Activated T-helper 17 cell treated with anti-CD3 and anti-CD28 coated beads, Interleukin-2, amount 50 U/mL, for 72 hours (primary cell): ENCODE results near the gene PRCP. TPM values are rescaled to one million over a fixed set of nuclear protein-coding genes. Genes with fewer than 3 reads are reported as not detected.

Source experiments
- ATAC-seq: fragments of 150-1000 bp; cut with Tn5 transposase; replicated peaks from 2 replicates; pipeline ENCODE4 v1.10.0; 2021; ENCODE audit warnings: mild to moderate bottlenecking, moderate library complexity
- H3K27ac Mint-ChIP-seq: one replicate; pipeline ENCODE4 v1.8.0; 2022; ENCODE audit warnings: mixed read lengths
- H3K27me3 Mint-ChIP-seq: one replicate; pipeline ENCODE4 v1.8.0; 2022; ENCODE audit warnings: mixed read lengths
- H3K36me3 Mint-ChIP-seq: one replicate; pipeline ENCODE4 v1.8.0; 2022; ENCODE audit warnings: low read depth, mild to moderate bottlenecking, mixed read lengths
- H3K4me1 Mint-ChIP-seq: one replicate; pipeline ENCODE4 v1.8.0; 2022; ENCODE audit warnings: mixed read lengths
- H3K4me3 Mint-ChIP-seq: one replicate; pipeline ENCODE4 v1.8.0; 2022; ENCODE audit warnings: mild to moderate bottlenecking, mixed read lengths
- H3K9me3 Mint-ChIP-seq: one replicate; pipeline ENCODE4 v1.8.0; 2022; ENCODE audit warnings: mixed read lengths
- total RNA-seq, 2 donors: library from RNA; stranded (reverse); gene quantifications; one replicate each; pipeline ENCODE4 v1.2.3, GENCODE V29; 2022

Gene PRCP
- total RNA-seq, 2 donors from 2014 or later, result 20.9 to 26.9 TPM

DNA sequence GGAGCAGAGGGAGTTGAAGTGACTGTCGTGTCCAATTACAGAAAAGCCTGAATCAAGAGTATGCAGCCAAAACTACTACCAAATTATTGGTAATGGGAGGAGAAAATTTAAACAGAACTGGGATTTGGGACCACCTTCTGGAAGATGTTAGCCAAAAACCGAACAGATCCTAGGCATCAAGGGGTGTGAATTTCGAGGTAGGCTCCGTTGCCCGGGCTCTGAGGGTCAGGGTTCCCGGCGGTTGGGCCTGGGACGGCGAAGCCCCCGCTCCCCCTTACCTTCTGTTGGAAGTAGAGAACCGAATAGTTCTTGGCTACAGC is 313 bp downstream of the PRCP start:
- H3K4me3 Mint-ChIP-seq, result peak overlapping the region; percentile 92
- H3K27ac Mint-ChIP-seq, result peak overlapping the region; percentile 92
- H3K27me3 Mint-ChIP-seq, result no peaks in the 10 kb centered on the region
- no peak for ATAC-seq
- H3K9me3 Mint-ChIP-seq, result no peaks in the 10 kb centered on the region
- peaks cover 31% of the 10 kb centered on the region for H3K4me1 Mint-ChIP-seq
- peaks cover 11% of the 10 kb centered on the region for H3K36me3 Mint-ChIP-seq

DNA sequence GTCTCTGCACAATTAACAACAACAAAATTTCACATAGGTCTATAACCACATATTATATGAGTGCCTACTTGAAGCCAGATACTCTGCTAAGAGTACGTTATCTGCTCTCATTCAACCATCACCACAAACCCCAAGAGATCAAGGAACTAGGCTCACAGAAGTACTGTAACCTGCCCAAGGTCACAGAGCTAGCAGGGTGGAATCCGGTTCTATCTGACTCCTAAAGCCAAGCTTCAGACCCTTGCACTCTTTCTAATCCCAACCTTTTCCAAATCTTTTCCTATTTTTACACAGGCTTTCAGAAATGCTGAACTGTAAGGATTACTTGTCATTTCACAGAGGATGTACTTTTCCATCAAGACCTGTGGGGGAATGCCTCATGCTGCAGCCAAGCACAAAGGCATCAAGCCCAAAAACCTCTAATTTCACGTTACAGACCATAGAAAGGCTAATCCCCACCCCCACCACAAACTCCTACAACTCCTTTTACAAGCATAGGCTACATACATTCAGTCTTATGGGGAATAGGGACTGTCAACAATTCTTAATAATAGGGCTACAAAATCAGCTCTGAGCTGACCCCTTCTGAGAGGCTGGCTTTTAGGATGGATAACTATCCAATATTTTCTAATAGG is 927 bp downstream of the PRCP start:
- H3K4me1 Mint-ChIP-seq, result peaks cover 31% of the 10 kb centered on the region
- peak overlapping the region; percentile 92 for H3K27ac Mint-ChIP-seq
- H3K27me3 Mint-ChIP-seq, result no peaks in the 10 kb centered on the region
- H3K36me3 Mint-ChIP-seq, result peaks cover 11% of the 10 kb centered on the region
- no peak for ATAC-seq
- peak overlapping the region; percentile 92 for H3K4me3 Mint-ChIP-seq
- H3K9me3 Mint-ChIP-seq, result no peaks in the 10 kb centered on the region

DNA sequence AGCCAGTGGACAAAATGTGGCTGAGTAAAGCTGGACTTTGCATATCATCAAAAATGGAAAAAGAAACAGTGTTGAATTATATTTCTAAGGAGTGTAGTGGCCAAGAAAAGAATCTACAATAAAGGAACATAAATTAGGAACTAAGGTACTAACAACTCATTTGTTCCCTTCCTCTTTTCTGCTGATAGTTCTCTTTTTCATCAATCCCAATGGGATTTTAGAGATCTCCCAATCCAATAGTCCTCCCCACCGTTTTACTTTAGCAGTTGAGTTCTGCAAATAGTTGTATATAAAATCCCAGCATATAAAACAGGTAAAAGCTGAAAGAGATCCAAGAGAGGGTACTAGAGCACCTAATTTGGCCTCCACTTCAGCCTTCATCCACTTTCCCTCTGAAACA is 2.0 kb downstream of the PRCP start:
- Mint-ChIP-seq H3K4me3 (peak overlapping the region; percentile 92), H3K4me1 (peaks cover 27% of the 10 kb centered on the region), H3K9me3 (no peaks in the 10 kb centered on the region), H3K27me3 (no peaks in the 10 kb centered on the region), H3K36me3 (peaks cover 11% of the 10 kb centered on the region), H3K27ac (no peak overlapping the region)
- ATAC-seq, result no peak

DNA sequence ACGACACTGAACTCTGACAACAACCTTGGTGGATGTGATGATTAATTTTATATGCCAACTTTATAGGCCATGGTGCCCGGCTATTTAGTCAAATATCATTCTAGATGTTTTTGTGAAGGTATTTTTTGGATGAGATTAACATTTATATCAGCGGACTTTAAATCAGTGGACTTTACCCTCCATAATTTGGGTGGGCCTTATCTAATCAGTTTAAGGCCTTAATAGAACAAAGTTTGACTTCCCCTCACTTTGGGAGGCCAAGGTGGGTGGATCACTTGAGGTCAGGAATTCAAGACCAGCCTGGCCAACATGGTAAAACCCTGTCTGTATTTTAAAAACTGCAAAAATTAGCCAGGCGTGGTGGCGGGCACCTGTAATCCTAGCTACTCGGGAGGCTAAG is 4.0 kb downstream of the PRCP start:
- ATAC-seq, result no peak
- H3K9me3 Mint-ChIP-seq, result no peaks in the 10 kb centered on the region
- no peaks in the 10 kb centered on the region for H3K27me3 Mint-ChIP-seq
- peaks cover 7% of the 10 kb centered on the region for H3K36me3 Mint-ChIP-seq
- no peak overlapping the region for H3K27ac Mint-ChIP-seq
- no peak overlapping the region for H3K4me3 Mint-ChIP-seq
- peaks cover 12% of the 10 kb centered on the region for H3K4me1 Mint-ChIP-seq

DNA sequence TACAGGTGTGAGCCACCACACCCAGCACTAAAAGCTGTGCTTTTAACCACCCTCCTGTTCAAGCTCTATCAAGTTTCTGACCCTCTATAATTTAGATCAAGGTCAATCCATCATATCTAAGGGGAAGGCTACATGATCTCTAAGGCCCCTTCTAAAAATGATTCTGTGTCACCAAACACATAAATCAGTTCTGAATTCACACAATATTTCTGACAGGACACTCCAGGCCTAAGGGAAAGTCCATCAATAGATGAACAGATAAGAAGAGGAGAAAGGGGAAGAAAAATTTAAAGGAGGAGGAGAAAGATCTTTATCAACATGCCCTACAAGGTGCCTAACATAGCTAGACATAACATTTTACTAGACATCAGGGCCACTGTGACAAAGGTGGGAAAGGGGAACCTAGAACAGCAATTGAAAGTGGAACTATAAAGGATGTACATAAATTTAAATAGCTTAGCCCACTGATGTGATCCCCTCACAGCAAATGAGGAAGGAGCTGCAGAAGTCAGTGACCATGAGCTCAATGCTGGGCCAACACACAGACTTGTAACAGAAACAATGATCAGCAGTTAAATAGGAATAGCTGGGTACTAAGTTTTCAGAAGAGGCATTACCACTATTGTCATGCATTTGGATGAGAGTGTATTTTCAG is 4.7 kb downstream of the PRCP start:
- Mint-ChIP-seq H3K27me3 (no peaks in the 10 kb centered on the region), H3K27ac (no peak overlapping the region)

DNA sequence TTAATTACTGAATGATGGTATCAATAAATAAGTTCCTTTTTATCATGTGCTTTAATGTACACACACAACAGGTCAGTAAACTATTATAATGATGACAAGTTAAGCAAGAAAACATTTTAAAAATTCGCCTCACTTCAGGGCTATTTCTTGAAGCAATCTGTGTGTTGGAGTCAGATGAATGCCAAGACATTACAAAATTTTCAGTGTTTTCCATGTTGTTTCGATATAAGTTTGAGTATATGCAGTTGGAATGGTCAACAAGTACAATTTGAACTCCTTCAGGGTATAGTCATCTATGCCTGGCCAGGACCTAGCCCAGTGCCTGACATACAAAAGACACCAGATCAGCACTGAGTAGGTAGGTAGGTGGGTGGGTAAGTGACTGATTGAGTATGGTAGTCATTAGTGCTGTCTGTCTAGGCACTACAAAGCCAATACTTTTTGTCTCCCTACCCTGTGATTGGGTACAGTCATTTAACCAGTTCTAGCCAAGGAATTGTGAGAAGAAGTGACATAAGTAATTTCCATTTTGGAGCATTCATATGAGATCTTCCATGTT is 7.5 kb downstream of the PRCP start:
- H3K27me3 Mint-ChIP-seq, result no peaks in the 10 kb centered on the region
- H3K4me1 Mint-ChIP-seq, result peaks cover 4% of the 10 kb centered on the region
- H3K27ac Mint-ChIP-seq, result no peak overlapping the region
- H3K4me3 Mint-ChIP-seq, result no peak overlapping the region
- no peaks in the 10 kb centered on the region for H3K9me3 Mint-ChIP-seq
- no peak for ATAC-seq
- no peaks in the 10 kb centered on the region for H3K36me3 Mint-ChIP-seq

More for the DNA sequence above, 4.7 kb downstream of the PRCP start:
- Mint-ChIP-seq H3K36me3 (peaks cover 2% of the 10 kb centered on the region), H3K4me3 (no peak overlapping the region), H3K4me1 (peaks cover 12% of the 10 kb centered on the region), H3K9me3 (no peaks in the 10 kb centered on the region)
- no peak for ATAC-seq

DNA sequence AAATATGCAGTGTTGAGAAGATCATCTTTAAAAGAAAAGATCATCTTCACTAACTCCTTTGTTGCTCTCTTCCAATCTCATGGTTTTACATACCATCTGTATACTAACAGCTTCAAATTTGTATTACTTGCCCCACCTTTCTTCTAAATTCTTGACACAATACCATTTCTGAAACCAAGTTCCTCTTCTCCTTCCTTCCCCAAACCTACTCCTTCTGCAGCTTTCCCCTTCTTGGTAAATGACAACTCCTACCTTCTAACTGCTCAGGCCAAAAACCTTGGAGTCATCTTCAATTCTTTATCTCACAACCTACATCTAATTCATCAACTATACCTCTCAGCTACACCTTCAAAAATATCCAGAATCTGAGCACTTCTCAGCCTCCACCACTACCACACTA is 9.3 kb downstream of the PRCP start:
- Mint-ChIP-seq H3K9me3 (no peaks in the 10 kb centered on the region), H3K4me1 (no peaks in the 10 kb centered on the region), H3K36me3 (no peaks in the 10 kb centered on the region), H3K27ac (no peak overlapping the region), H3K4me3 (no peak overlapping the region), H3K27me3 (no peaks in the 10 kb centered on the region)
- ATAC-seq, result no peak

DNA sequence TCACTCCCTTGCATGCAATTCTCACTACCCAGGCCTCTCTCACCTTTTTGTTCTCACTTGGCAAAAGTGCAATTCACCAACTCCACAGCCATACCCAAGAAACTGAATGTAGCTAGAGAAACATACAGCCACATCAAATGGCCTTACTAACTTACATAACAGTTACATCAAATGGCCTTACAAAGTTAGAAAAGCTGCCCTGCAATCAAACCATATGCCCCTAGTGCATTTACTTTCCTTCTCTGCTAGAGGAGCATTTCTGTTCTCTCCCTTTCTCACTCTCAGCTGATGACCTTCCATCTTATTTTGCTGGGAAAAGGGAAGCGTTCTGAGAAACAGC is 10.3 kb downstream of the PRCP start:
- H3K27me3 Mint-ChIP-seq, result no peaks in the 10 kb centered on the region
- no peaks in the 10 kb centered on the region for H3K9me3 Mint-ChIP-seq
- ATAC-seq, result no peak
- H3K27ac Mint-ChIP-seq, result no peak overlapping the region
- no peaks in the 10 kb centered on the region for H3K36me3 Mint-ChIP-seq
- no peaks in the 10 kb centered on the region for H3K4me1 Mint-ChIP-seq
- H3K4me3 Mint-ChIP-seq, result no peak overlapping the region

DNA sequence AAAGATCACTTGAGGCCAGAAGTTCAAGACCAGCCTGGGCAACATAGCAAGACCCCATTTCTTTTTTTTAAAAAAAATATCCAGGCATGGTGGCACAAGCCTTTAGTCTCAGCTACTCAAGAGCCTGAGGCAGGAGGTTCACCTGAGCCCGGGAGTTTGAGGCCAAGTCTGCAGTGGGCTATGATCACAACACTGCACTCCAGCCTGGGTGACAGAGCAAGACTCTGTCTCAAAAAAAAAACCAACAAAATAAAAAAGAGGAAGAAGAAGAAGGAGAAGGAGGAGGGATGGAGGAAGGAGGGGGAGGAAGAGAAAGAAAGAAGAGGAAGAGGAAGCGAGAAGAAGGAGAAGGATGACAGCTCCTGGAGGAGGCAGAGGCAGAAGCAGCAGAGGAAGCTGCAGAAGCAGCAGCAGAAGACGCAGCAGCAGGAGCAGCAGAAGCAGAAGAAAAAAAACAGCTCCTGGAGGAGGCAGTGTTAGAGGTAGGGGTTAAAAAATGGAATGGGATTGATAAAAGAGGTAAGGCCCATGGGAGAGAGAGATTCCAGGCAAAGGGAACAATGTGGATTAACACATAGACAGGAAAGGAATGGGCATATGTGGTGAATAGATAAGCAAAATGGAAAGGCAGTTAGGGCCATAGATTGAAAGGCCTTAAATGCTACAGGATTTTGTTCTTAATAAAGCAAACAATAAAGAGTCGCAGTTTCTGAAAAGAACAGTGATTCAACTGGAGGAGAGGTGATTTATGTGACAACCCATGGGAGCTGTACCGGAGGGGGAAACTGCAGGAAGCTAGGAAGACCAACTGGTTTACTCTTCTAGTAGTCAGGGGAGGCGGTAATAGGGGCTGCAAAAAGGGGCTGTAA is 10.9 kb downstream of the PRCP start:
- Mint-ChIP-seq H3K27me3 (no peaks in the 10 kb centered on the region), H3K4me1 (no peaks in the 10 kb centered on the region), H3K4me3 (no peak overlapping the region), H3K36me3 (no peaks in the 10 kb centered on the region), H3K9me3 (no peaks in the 10 kb centered on the region), H3K27ac (no peak overlapping the region)
- no peak for ATAC-seq

DNA sequence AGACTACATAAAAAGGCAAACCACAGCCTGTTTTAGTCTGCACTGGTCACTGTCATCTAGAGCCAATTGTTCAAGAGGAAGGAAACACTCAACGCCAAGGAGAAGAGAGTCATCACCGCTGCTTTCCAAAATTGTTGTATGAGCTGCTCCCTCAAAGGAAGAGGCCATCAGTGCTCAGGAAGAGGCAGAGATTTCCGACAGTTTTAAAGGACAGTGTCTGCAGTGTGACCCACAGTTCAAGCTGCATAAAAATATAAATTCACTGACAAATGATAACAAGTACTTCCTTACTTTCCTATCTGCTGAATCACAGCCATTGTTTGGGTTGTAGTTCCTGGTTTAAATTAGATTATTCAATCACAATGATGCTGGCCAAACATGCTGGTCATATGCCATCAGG is 16.4 kb downstream of the PRCP start:
- no peaks in the 10 kb centered on the region for H3K4me1 Mint-ChIP-seq
- ATAC-seq, result no peak
- H3K9me3 Mint-ChIP-seq, result peaks cover 4% of the 10 kb centered on the region
- no peak overlapping the region for H3K4me3 Mint-ChIP-seq
- no peaks in the 10 kb centered on the region for H3K27me3 Mint-ChIP-seq
- peaks cover 12% of the 10 kb centered on the region for H3K36me3 Mint-ChIP-seq
- H3K27ac Mint-ChIP-seq, result no peak overlapping the region

DNA sequence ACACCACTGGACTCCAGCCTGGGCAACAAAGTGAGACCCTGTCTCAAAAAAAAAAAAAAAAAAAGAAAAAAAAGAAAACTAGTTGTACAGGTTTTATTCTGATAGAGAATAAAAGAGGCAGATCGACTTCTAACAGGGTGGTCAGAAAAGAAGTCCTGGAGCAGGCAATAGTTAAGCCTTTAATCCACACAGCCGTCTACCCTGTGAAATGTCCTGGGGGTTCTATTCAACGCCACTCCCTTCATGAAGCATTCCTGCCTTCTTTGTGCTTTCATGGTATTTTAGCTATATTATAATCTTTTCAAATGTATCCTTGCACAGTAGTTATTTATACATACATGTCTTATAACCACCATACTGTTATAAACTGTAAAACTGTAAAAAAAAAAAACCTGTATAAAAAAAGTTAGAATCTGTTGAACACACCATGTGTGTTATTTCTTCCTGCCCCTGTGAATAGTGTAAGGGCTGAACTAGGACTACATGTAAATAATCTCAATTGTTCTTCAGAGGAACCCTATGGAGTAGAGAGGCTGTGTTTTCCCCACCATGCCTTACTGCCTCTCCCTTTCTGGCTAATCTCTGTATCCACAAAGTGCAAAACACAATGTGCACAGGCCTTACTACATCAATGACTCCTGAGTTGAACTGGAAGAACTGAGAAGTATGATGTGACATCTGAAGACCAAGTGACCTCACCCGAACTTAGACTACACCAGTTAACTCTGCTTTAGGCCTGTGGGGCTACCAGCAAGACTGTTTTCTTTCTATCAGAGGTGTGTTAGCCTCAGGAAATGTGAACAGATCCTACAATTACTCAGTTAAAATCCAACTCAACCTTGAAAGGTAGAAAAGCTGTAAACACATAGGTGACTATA is 25.3 kb downstream of the PRCP start:
- peaks cover 10% of the 10 kb centered on the region for H3K9me3 Mint-ChIP-seq
- H3K36me3 Mint-ChIP-seq, result no peaks in the 10 kb centered on the region
- ATAC-seq, result peak; percentile 44

DNA sequence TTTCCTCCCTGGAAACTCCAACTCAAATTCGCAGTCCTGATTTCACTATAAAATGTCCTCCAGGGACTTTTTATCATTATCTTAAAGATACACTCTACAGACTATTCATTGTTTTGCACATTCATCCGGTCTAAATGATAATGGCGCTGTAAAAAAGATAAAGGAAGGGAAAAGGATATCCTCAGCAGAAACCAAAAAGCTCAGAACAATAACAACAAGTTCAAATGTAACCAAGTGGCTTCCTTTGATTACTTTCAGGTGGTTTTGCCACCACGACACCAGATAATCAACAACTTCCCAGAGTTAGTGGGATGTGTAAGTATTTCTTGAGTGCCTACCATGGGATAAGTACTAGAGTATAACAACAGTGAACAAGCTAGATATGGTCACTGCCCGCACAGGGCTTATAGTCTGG is 26.3 kb downstream of the PRCP start:
- Mint-ChIP-seq H3K4me1 (peaks cover 30% of the 10 kb centered on the region), H3K27ac (peak overlapping the region; percentile 56)
- peak; percentile 52 for ATAC-seq

More for the DNA sequence above, 25.3 kb downstream of the PRCP start:
- peaks cover 30% of the 10 kb centered on the region for H3K4me1 Mint-ChIP-seq
- peak overlapping the region; percentile 32 for H3K27ac Mint-ChIP-seq
- H3K27me3 Mint-ChIP-seq, result no peaks in the 10 kb centered on the region
- no peak overlapping the region for H3K4me3 Mint-ChIP-seq

DNA sequence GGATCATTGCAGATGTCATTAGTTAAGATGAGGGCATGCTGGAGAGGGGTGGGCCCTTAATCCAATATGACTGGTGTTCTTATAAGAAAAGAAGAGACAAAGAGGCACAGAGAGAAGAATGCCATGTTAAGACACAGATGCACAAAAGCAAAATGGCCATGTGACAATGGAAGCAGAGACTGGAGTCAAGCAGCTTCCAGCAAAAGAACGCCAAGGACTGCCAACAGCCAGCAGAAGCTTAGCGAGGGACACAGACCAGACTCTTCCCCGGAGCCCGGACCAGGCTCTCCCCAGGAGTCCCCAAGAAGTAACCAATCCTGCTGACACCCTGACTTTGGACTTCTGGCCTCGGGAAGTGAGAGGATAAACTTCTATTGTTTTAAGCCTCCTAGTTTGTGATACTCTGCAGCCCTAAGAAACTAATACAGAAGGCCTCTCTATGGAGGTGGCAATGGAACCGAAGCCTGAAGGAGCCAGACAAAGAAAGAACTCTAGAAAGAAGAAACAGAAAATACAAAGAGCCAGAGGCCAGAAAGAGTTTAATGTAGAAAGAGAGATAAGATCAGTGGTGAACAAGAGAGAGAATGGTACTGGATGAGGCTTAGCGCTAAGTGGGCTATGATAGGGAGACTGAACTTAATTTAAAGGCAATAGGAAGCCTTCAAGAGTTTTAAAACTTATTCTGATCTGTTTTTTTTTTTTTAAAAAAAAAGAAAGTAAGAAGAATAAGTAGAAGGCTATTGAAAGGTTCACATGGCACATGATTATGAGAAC is 27.7 kb downstream of the PRCP start:
- no peaks in the 10 kb centered on the region for H3K36me3 Mint-ChIP-seq
- H3K27me3 Mint-ChIP-seq, result no peaks in the 10 kb centered on the region
- no peak overlapping the region for H3K4me3 Mint-ChIP-seq
- H3K4me1 Mint-ChIP-seq, result peaks cover 30% of the 10 kb centered on the region
- H3K27ac Mint-ChIP-seq, result no peak overlapping the region
- ATAC-seq, result no peak
- peaks cover 6% of the 10 kb centered on the region for H3K9me3 Mint-ChIP-seq

More for the DNA sequence above, 26.3 kb downstream of the PRCP start:
- H3K4me3 Mint-ChIP-seq, result peak overlapping the region; percentile 33
- no peaks in the 10 kb centered on the region for H3K36me3 Mint-ChIP-seq
- H3K27me3 Mint-ChIP-seq, result no peaks in the 10 kb centered on the region
- peaks cover 6% of the 10 kb centered on the region for H3K9me3 Mint-ChIP-seq
